Esophagus squamous epithelium (tissue), 5 donors: ENCODE measurements around the gene ADAM12. TPM values are rescaled to one million over a fixed set of nuclear protein-coding genes. Genes with fewer than 3 reads are reported as not detected.

Source experiments
- DNase-seq: peaks from one replicate; lab custom pipeline; 2025; lab: John Stamatoyannopoulos, UW
- H3K27ac ChIP-seq, 4 donors: fragments of 200-600 bp; sonication (generic); one replicate each; pipeline ENCODE4 v1.5.1; 2016 to 2019; ENCODE audit warnings: mild to moderate bottlenecking in 1 of 4
- H3K27me3 ChIP-seq, 4 donors: fragments of 200-600 bp; sonication (generic); 1 replicate in 3 of 4; 2 replicates in 1 of 4; pipeline versions ENCODE4 v1.5.1 to v1.6.0; 2017 to 2021; ENCODE audit warnings: antibody characterized with exemption in 1 of 4
- H3K36me3 ChIP-seq, 3 donors: fragments of 200-600 bp; sonication (generic); one replicate each; pipeline ENCODE4 v1.5.1; 2016 to 2019
- H3K4me1 ChIP-seq, 3 donors: fragments of 200-600 bp; sonication (generic); one replicate each; pipeline ENCODE4 v1.5.1; 2017 to 2019
- H3K4me3 ChIP-seq, 4 donors: fragments of 200-600 bp; sonication (generic); 1 replicate in 3 of 4; 2 replicates in 1 of 4; pipeline ENCODE4 v1.5.1; 2016 to 2019; ENCODE audit warnings: mild to moderate bottlenecking in 2 of 4, moderate library complexity in 1 of 4
- H3K9me3 ChIP-seq, 3 donors: fragments of 200-600 bp; sonication (generic); one replicate each; pipeline ENCODE4 v1.5.1; 2016 to 2019
- POLR2A ChIP-seq, 4 donors: fragments of 450-650 bp; IDR thresholded peaks; one replicate each; pipeline ENCODE4 v1.6.1; 2017; ENCODE audit warnings: antibody characterized with exemption in 4 of 4, mild to moderate bottlenecking in 4 of 4, moderate library complexity in 3 of 4
- WGBS, 2 donors: methylation state at CpG; one replicate each; pipeline ENCODE4 v1.1.5; 2018; 5-methylcytosine and 5-hydroxymethylcytosine counted together
- intact Hi-C: fragments of 100-400 bp; cut with DNase I; formaldehyde crosslinking; loops from one replicate; pipeline ENCODE4 v1.15.0; 2022
- total RNA-seq, 4 donors: library from RNA; depleted of rRNA; stranded (reverse); fragments of >200 nt; gene quantifications; one replicate each; pipeline ENCODE4 v1.1.0, GENCODE V29; 2016
- TF ChIP-seq, protein P1 (sequence below), 6 experiments: fragments of 450-650 bp in 4 of 6; fragments of 200-600 bp in 2 of 6; sonication (generic) in 2 of 6; IDR thresholded peaks; one replicate each; pipeline ENCODE4 v1.5.1; 2016 to 2019; ENCODE audit warnings: antibody characterized with exemption in 6 of 6, mild to moderate bottlenecking in 4 of 6, moderate library complexity in 4 of 6
- donor health status: DM: yes; HTN: yes; CAD: no.

ADAM12 gene
- total RNA-seq, 4 donors from 2014 or later = 0.57 to 1.1 (median 0.76) TPM; not detected in 1

DNA sequence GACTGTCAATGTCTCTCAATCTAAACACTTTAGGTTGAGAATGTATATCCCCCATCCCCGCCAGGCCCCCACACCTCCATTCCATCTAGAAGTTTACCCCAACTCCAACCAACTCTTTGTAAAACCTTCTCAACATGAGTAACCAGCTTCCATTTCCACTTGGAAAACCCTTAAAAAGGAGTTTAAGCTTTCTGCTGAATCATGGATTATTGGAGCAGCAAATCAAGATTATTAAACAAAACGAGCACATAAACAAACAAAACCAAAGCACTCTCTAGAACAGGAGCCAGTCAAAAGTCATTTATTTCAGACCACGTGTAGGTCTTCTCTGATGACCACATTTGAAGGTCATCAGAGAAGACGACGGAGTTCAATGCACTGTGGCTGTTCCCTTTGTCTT is 278.4 kb downstream of the ADAM12 start:
- DNase-seq = no peak
- intact Hi-C loops = no loop called here
- 28 to 51% methylated on average over 5 of the region's 5 CpGs for WGBS, 2 donors

DNA sequence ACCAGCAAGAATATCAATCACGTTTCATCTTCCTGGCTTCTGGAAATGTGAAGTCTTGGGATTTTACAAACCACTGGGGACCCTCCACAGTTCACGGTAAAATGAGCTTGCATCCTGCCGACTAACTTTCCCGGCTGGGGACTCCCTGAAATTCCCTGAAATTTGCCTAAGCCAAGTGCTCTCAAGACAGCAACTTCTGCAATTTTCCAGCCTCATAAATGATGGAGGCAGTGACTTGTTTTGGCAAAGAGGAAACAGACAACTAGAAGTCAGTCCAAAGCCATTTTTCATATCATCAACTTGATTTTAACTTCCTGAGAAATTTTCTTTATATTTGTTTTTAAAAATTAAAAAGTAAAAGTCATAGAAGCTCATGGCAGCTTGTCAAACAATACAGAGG is 279.6 kb downstream of the ADAM12 start:
- TF ChIP-seq, protein P1, sequence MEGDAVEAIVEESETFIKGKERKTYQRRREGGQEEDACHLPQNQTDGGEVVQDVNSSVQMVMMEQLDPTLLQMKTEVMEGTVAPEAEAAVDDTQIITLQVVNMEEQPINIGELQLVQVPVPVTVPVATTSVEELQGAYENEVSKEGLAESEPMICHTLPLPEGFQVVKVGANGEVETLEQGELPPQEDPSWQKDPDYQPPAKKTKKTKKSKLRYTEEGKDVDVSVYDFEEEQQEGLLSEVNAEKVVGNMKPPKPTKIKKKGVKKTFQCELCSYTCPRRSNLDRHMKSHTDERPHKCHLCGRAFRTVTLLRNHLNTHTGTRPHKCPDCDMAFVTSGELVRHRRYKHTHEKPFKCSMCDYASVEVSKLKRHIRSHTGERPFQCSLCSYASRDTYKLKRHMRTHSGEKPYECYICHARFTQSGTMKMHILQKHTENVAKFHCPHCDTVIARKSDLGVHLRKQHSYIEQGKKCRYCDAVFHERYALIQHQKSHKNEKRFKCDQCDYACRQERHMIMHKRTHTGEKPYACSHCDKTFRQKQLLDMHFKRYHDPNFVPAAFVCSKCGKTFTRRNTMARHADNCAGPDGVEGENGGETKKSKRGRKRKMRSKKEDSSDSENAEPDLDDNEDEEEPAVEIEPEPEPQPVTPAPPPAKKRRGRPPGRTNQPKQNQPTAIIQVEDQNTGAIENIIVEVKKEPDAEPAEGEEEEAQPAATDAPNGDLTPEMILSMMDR (IDR thresholded peaks at IDR 0.05) = no peak
- TF ChIP-seq POLR2A (IDR thresholded peaks at IDR 0.05) = no peak
- peaks cover 0 to 3% (median 0%) of the 10 kb centered on the region in 4 donors for H3K27me3 ChIP-seq
- H3K9me3 ChIP-seq = no peaks in the 10 kb centered on the region
- no peak overlapping the region for H3K4me3 ChIP-seq
- DNase-seq = no peak
- H3K4me1 ChIP-seq = no peaks in the 10 kb centered on the region
- H3K36me3 ChIP-seq = no peaks in the 10 kb centered on the region
- 59 to 62% methylated on average over 2 to 4 of the region's 4 CpGs for WGBS, 2 donors
- H3K27ac ChIP-seq = no peak overlapping the region
- intact Hi-C loops = no loop called here

More for the DNA sequence above, 278.4 kb downstream of the ADAM12 start:
- Histone ChIP-seq H3K27me3 (peaks cover 0 to 3% (median 0%) of the 10 kb centered on the region in 4 donors), H3K9me3 (no peaks in the 10 kb centered on the region), H3K4me1 (no peaks in the 10 kb centered on the region), H3K27ac (no peak overlapping the region), H3K36me3 (no peaks in the 10 kb centered on the region), H3K4me3 (no peak overlapping the region)
- TF ChIP-seq POLR2A (IDR thresholded peaks at IDR 0.05) = no peak
- TF ChIP-seq, protein P1 (IDR thresholded peaks at IDR 0.05) = no peak

DNA sequence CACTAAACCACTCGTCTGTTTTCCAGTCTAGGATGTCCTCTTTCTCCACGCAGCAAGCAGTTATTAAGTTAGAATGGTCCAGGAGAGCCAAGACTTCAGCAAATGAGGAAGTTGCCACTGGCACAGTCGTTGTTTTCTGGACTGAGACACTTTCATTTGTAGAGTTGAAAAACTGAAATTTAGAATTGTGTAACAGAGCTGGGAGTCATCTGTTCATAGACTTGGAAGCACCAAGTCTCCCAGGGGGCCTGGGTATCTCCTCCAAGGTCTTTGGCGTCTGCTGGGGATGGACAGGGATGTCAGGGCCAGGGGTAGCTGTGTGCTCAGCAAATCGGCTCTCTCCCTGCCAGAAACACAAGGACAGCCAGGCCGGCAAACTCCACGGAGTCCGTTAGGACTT is 283.5 kb downstream of the ADAM12 start:
- TF ChIP-seq, protein P1 (IDR thresholded peaks at IDR 0.05) = no peak
- no peak for TF ChIP-seq POLR2A (IDR thresholded peaks at IDR 0.05)
- no peak for DNase-seq
- H3K4me3 ChIP-seq = no peak overlapping the region

DNA sequence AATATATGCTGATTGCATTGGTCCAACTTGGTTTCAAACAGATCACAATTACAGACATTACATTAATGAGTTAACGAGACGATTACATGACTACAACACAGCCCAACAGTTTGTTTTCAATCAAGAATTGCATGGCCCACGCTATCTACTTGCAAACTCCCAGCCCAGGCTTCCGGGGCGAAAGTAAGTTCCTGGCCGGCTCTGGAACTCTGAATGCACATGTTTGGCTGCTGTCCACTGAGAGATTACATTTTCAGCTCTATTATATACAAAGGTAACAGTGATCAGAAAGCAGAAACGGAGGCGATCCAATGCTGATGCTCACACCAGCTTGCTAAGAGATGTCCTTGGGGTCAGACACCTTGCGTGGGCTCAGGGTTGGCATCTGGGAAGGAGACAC is 285.6 kb downstream of the ADAM12 start:
- no peak overlapping the region for H3K27ac ChIP-seq
- H3K36me3 ChIP-seq = no peaks in the 10 kb centered on the region
- H3K4me3 ChIP-seq = no peak overlapping the region
- TF ChIP-seq, protein P1 (IDR thresholded peaks at IDR 0.05) = no peak
- no peak for TF ChIP-seq POLR2A (IDR thresholded peaks at IDR 0.05)
- DNase-seq = no peak
- no peaks in the 10 kb centered on the region for H3K4me1 ChIP-seq
- H3K27me3 ChIP-seq = peaks cover 0 to under 1% (median 0%) of the 10 kb centered on the region in 4 donors
- H3K9me3 ChIP-seq = no peaks in the 10 kb centered on the region
- intact Hi-C loops = no loop called here
- WGBS, 2 donors = 58 to 72% methylated on average over 9 of the region's 9 CpGs

More for the DNA sequence above, 283.5 kb downstream of the ADAM12 start:
- Histone ChIP-seq H3K36me3 (no peaks in the 10 kb centered on the region), H3K27me3 (peaks cover 0 to 3% (median 0%) of the 10 kb centered on the region in 4 donors), H3K9me3 (no peaks in the 10 kb centered on the region), H3K4me1 (no peaks in the 10 kb centered on the region), H3K27ac (no peak overlapping the region)
- 49 to 73% methylated on average over 7 to 8 of the region's 8 CpGs for WGBS, 2 donors
- intact Hi-C loops = no loop called here

DNA sequence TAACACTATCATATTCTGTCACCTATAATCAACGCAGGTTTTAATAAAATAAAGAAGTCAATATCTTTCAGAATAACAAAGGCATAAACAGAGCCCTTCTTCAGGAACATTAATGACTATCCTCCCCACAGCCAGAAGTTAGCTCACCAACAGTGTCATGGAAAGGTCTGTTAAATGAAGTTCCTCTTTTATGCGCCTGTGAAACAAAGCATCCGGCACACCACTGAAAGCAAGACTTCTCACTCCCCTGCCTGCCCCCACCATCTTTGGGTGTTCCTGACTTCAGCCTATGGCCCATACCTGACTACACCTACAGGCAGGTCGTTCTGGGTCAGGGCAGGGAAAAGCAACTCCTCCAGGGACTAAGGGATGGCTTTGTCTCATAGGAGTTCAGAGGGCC is 286.5 kb downstream of the ADAM12 start:
- intact Hi-C loops = no loop called here
- Histone ChIP-seq H3K4me1 (no peaks in the 10 kb centered on the region), H3K27ac (no peak overlapping the region), H3K4me3 (no peak overlapping the region), H3K9me3 (no peaks in the 10 kb centered on the region), H3K36me3 (no peaks in the 10 kb centered on the region), H3K27me3 (no peaks in the 10 kb centered on the region)
- no peak for DNase-seq
- TF ChIP-seq, protein P1 (IDR thresholded peaks at IDR 0.05) = no peak
- TF ChIP-seq POLR2A (IDR thresholded peaks at IDR 0.05) = no peak
- WGBS, 2 donors = 58 to 67% methylated on average over 3 to 4 of the region's 4 CpGs
